GM12892 (cell line): Measurements from ENCODE around the gene DNAAF6.

ENCODE experiments used
- POLR2A ChIP-seq: IDR thresholded peaks from 2 replicates; pipeline ENCODE4 v1.6.1; 2011; ENCODE audit warnings: low read depth, low read length, control low read depth
- POLR2AphosphoS5 ChIP-seq: IDR thresholded peaks from 2 replicates; pipeline ENCODE4 v1.6.1; 2011; ENCODE audit warnings: low read depth, low read length, control low read depth

GRCh38 chrX:107168712-107169111, 37.7 kb upstream of the DNAAF6 start:
- no peak for TF ChIP-seq POLR2AphosphoS5
- no peak for TF ChIP-seq POLR2A
